SU-DHL-6 (cell line): ENCODE data around the gene ATP5F1E.

Source experiments
- H2AFZ ChIP-seq: fragments of 200-600 bp; sonication (generic); 2 replicates; pipeline ENCODE4 v1.6.1; 2014; ENCODE audit warnings: low read depth, mild to moderate bottlenecking, moderate library complexity, mixed read lengths, antibody characterized with exemption, low read length; ENCODE audit not compliant: severe bottlenecking
- H3F3A ChIP-seq: fragments of 200-600 bp; shearing (Covaris generic); 2 replicates; pipeline ENCODE4 v1.6.0; 2016; ENCODE audit warnings: antibody characterized with exemption, mild to moderate bottlenecking; ENCODE audit not compliant: insufficient read depth
- H3K27ac ChIP-seq: fragments of 200-600 bp; sonication (generic); 2 replicates; pipeline ENCODE4 v1.5.1; 2016; ENCODE audit warnings: low read depth, mild to moderate bottlenecking, low read length, moderate library complexity, mixed read lengths
- H3K27me3 ChIP-seq: fragments of 200-600 bp; sonication (generic), shearing (Covaris generic); 2 replicates; pipeline ENCODE4 v1.6.0; 2014; ENCODE audit warnings: mild to moderate bottlenecking, low read length
- H3K36me3 ChIP-seq: fragments of 200-600 bp; sonication (generic); 2 replicates; pipeline ENCODE4 v1.6.1; 2014; ENCODE audit warnings: mild to moderate bottlenecking, low read length, mixed read lengths
- H3K4me2 ChIP-seq: fragments of 300-600, 200-600 bp; shearing (Covaris generic), sonication (generic); 2 replicates; pipeline ENCODE4 v1.6.0; 2014; ENCODE audit warnings: low read length, low read depth, mild to moderate bottlenecking; ENCODE audit not compliant: poor library complexity, severe bottlenecking
- H3K4me3 ChIP-seq: fragments of 200-600 bp; sonication (generic); 2 replicates; pipeline ENCODE4 v1.5.1; 2014; ENCODE audit warnings: antibody characterized with exemption, low read length, mild to moderate bottlenecking, mixed read lengths; ENCODE audit not compliant: insufficient read depth, poor library complexity, severe bottlenecking
- H3K79me2 ChIP-seq: fragments of 200-600 bp; sonication (generic); 2 replicates; pipeline ENCODE4 v1.6.1; 2014; ENCODE audit warnings: mild to moderate bottlenecking, low read length, moderate library complexity; ENCODE audit not compliant: insufficient read depth
- H3K9ac ChIP-seq: fragments of 200-600 bp; sonication (generic); 2 replicates; pipeline ENCODE4 v1.7.0; 2014; ENCODE audit warnings: mild to moderate bottlenecking, low read length
- H3K9me2 ChIP-seq: fragments of 200-600 bp; sonication (generic); replicated peaks from 2 replicates; pipeline ENCODE4 v1.6.1; 2014; ENCODE audit warnings: low read length; ENCODE audit not compliant: insufficient read depth
- H3K9me3 ChIP-seq: fragments of 200-600 bp; sonication (generic); 2 replicates; pipeline ENCODE4 v1.6.1; 2014; ENCODE audit warnings: low read length, mixed read lengths; ENCODE audit not compliant: insufficient read depth
- H4K20me1 ChIP-seq: fragments of 200-600 bp; sonication (generic); 2 replicates; pipeline ENCODE4 v1.6.1; 2014; ENCODE audit warnings: low read depth, mild to moderate bottlenecking, antibody characterized with exemption, low read length, moderate library complexity, mixed read lengths
- EZH2phosphoT487 ChIP-seq: fragments of 200-600 bp; sonication (generic), shearing (Covaris generic); conservative IDR thresholded peaks from 2 replicates; pipeline ENCODE4 v1.6.1; 2018; ENCODE audit warnings: mild to moderate bottlenecking, antibody characterized with exemption, low read length, moderate library complexity, mixed read lengths
- TF ChIP-seq, protein P1 (sequence below): fragments of 200-600 bp; sonication (generic); IDR thresholded peaks from one replicate; pipeline ENCODE4 v1.5.1; 2017; ENCODE audit warnings: antibody characterized with exemption, mild to moderate bottlenecking, low read length, moderate library complexity; ENCODE audit not compliant: insufficient read depth, poor library complexity, severe bottlenecking

Gene ATP5F1E

GRCh38 chr20:59035381-59035780 lies 3.2 kb upstream of the ATP5F1E start:
- H3K4me3 ChIP-seq = no peak overlapping the region
- peaks cover 47% of the 10 kb centered on the region for H3K36me3 ChIP-seq
- H3K4me2 ChIP-seq = no peak overlapping the region
- H3K9me3 ChIP-seq = no peaks in the 10 kb centered on the region
- H3K27me3 ChIP-seq = no peaks in the 10 kb centered on the region
- no peaks in the 10 kb centered on the region for H3K9me2 ChIP-seq
- no peak overlapping the region for H3K9ac ChIP-seq
- TF ChIP-seq, protein P1, sequence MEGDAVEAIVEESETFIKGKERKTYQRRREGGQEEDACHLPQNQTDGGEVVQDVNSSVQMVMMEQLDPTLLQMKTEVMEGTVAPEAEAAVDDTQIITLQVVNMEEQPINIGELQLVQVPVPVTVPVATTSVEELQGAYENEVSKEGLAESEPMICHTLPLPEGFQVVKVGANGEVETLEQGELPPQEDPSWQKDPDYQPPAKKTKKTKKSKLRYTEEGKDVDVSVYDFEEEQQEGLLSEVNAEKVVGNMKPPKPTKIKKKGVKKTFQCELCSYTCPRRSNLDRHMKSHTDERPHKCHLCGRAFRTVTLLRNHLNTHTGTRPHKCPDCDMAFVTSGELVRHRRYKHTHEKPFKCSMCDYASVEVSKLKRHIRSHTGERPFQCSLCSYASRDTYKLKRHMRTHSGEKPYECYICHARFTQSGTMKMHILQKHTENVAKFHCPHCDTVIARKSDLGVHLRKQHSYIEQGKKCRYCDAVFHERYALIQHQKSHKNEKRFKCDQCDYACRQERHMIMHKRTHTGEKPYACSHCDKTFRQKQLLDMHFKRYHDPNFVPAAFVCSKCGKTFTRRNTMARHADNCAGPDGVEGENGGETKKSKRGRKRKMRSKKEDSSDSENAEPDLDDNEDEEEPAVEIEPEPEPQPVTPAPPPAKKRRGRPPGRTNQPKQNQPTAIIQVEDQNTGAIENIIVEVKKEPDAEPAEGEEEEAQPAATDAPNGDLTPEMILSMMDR = no peak
- no peak for TF ChIP-seq EZH2phosphoT487
- H2AFZ ChIP-seq = no peak overlapping the region
- H3K27ac ChIP-seq = no peak overlapping the region
- peaks cover 54% of the 10 kb centered on the region for H3K79me2 ChIP-seq
- H4K20me1 ChIP-seq = peaks cover 13% of the 10 kb centered on the region; the same call in 1 of the 2 replicates
- peaks cover 55% of the 10 kb centered on the region for H3F3A ChIP-seq

DNA sequence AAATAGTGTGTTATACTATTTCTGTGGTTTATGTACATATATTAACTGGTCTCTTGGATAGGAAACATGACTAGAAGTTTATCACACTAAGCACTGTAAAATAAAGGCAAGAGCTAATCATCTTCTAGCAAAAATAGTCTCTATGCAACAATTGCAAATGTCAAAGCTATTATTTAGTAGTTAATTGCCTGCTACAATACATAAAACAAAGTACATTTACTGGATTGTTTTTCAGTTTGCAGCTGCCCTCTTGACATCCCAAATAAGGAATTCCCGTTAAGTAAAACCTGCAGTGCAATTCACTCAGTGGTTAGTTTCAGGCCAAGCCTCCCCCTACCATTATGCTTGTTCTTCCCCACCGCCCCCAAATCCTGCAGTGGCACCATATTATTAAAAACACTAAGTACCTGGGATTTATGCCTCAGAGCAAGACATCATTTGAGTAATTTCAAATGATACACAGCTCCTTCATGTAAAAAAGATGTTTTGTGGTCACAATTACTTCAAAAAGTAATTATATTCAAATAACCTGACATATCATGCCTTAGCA lies 1.6 kb upstream of the ATP5F1E start:
- Histone ChIP-seq H3K36me3 (peaks cover 58% of the 10 kb centered on the region), H3F3A (peaks cover 70% of the 10 kb centered on the region), H3K27ac (peak overlapping the region; percentile 70; the same call in 1 of the 2 replicates), H2AFZ (no peak overlapping the region), H3K9me2 (no peaks in the 10 kb centered on the region), H4K20me1 (peaks cover 10% of the 10 kb centered on the region; the same call in 1 of the 2 replicates), H3K79me2 (peaks cover 54% of the 10 kb centered on the region), H3K4me3 (no peak overlapping the region), H3K9me3 (no peaks in the 10 kb centered on the region), H3K27me3 (no peaks in the 10 kb centered on the region), H3K4me2 (peak overlapping the region; percentile 99), H3K9ac (no peak overlapping the region)
- TF ChIP-seq, protein P1 = no peak
- TF ChIP-seq EZH2phosphoT487 = no peak

- H3K4me2 ChIP-seq = peak overlapping the region; percentile 99
- H3K9me3 ChIP-seq = no peaks in the 10 kb centered on the region
- H3K27ac ChIP-seq = peak overlapping the region; percentile 70
- H3K9me2 ChIP-seq = no peaks in the 10 kb centered on the region
- peaks cover 12% of the 10 kb centered on the region; the same call in 1 of the 2 replicates for H4K20me1 ChIP-seq
- peaks cover 54% of the 10 kb centered on the region for H3K79me2 ChIP-seq
- peaks cover 70% of the 10 kb centered on the region for H3F3A ChIP-seq
- H2AFZ ChIP-seq = no peak overlapping the region
- H3K9ac ChIP-seq = peak overlapping the region; percentile 97
- no peaks in the 10 kb centered on the region for H3K27me3 ChIP-seq
- TF ChIP-seq, protein P1 = no peak
- TF ChIP-seq EZH2phosphoT487 = no peak
- peaks cover 59% of the 10 kb centered on the region for H3K36me3 ChIP-seq
- peak overlapping the region; percentile 48 for H3K4me3 ChIP-seq
Observed at GRCh38 chr20:59033093-59033492, 958 bp upstream of the ATP5F1E start.
